Esophagus muscularis mucosa (tissue), 4 donors: ENCODE results near the gene CERS5. TPM values are rescaled to one million over a fixed set of nuclear protein-coding genes. Genes with fewer than 3 reads are reported as not detected.

Experiments
- DNase-seq: peaks from one replicate; pipeline ENCODE4 v3.0.0-alpha.2; 2017; ENCODE audit errors: extremely low spot score
- H3K27ac ChIP-seq, 4 donors: fragments of 200-600 bp; sonication (generic); replicated peaks in 1 of 4; 1 replicate in 3 of 4; 2 replicates in 1 of 4; pipeline ENCODE4 v1.5.1; 2016 to 2019; ENCODE audit warnings: mild to moderate bottlenecking in 1 of 4
- H3K27me3 ChIP-seq, 4 donors: fragments of 200-600 bp; sonication (generic); one replicate each; pipeline versions ENCODE4 v1.5.1 to v1.6.0; 2016 to 2019
- H3K36me3 ChIP-seq, 4 donors: fragments of 200-600 bp; sonication (generic); one replicate each; pipeline ENCODE4 v1.5.1; 2016 to 2019
- H3K4me1 ChIP-seq, 4 donors: fragments of 200-600 bp; sonication (generic); one replicate each; pipeline ENCODE4 v1.5.1; 2016 to 2019
- H3K4me3 ChIP-seq, 4 donors: fragments of 200-600 bp; sonication (generic); 1 replicate in 2 of 4; 2 replicates in 2 of 4; pipeline ENCODE4 v1.5.1; 2016 to 2019; ENCODE audit warnings: mild to moderate bottlenecking in 4 of 4, moderate library complexity in 1 of 4
- H3K9me3 ChIP-seq, 4 donors: fragments of 200-600 bp; sonication (generic); 1 replicate in 3 of 4; 2 replicates in 1 of 4; pipeline ENCODE4 v1.5.1; 2016 to 2019
- CTCF ChIP-seq, 3 experiments: fragments of 200-600 bp in 2 of 3; fragments of 450-650 bp in 1 of 3; sonication (generic) in 2 of 3; IDR thresholded peaks; one replicate each; pipeline ENCODE4 v1.5.1; 2017 to 2019; ENCODE audit warnings: antibody characterized with exemption in 3 of 3, mild to moderate bottlenecking in 2 of 3, moderate library complexity in 1 of 3
- EP300 ChIP-seq: sonication (generic); formaldehyde crosslinking; IDR thresholded peaks from one replicate; pipeline ENCODE4 v1.6.1; 2017; ENCODE audit warnings: antibody characterized with exemption
- POLR2A ChIP-seq: fragments of 450-650 bp; IDR thresholded peaks from one replicate; pipeline ENCODE4 v1.6.1; 2017; ENCODE audit warnings: antibody characterized with exemption, moderate library complexity, mild to moderate bottlenecking, low read depth
- POLR2AphosphoS5 ChIP-seq, 2 donors: sonication (generic); formaldehyde crosslinking; IDR thresholded peaks; one replicate each; pipeline ENCODE4 v1.6.1; 2017; ENCODE audit warnings: antibody characterized with exemption in 2 of 2
- WGBS: methylation state at CpG from one replicate; pipeline ENCODE4 v1.1.5; 2018; 5-methylcytosine and 5-hydroxymethylcytosine counted together
- intact Hi-C: fragments of 100-400 bp; cut with DNase I; formaldehyde crosslinking; loops from one replicate; pipeline ENCODE4 v1.15.1; 2023
- total RNA-seq, 4 donors: library from RNA; depleted of rRNA; stranded (reverse); fragments of >200 nt; gene quantifications; one replicate each; pipeline versions ENCODE4 v1.1.0 to v1.2.1, GENCODE V29; 2016

Gene CERS5
- total RNA-seq, 4 donors from 2014 or later = 23.0 to 33.6 (median 27.5) TPM

- H3K4me1 ChIP-seq = peaks cover 10 to 42% (median 40%) of the 10 kb centered on the region in 4 donors
- H3K27ac ChIP-seq = peak overlapping the region; percentile 94 to 98 (median 96)
- H3K27me3 ChIP-seq = no peaks in the 10 kb centered on the region
- no peaks in the 10 kb centered on the region for H3K9me3 ChIP-seq
- WGBS = 0% methylated on average over 12 of the region's 12 CpGs
- DNase-seq = no peak
- intact Hi-C loops = loop anchor here (5.0 kb wide), 1 partner anchor 54 kb away; the partner anchor contains the start of gene COX14
- no peaks in the 10 kb centered on the region for H3K36me3 ChIP-seq
- H3K4me3 ChIP-seq = peak overlapping the region; percentile 93 to 99 (median 97)
- TF ChIP-seq CTCF (IDR thresholded peaks at IDR 0.05) = no peak
- no peak for TF ChIP-seq EP300
- no peak for TF ChIP-seq POLR2A
- TF ChIP-seq POLR2AphosphoS5 (IDR thresholded peaks at IDR 0.05) = no peak
Measured at GRCh38 chr12:50166799-50167048, 445 bp downstream of the CERS5 start.

GRCh38 chr12:50164963-50165362, 2.2 kb downstream of the CERS5 start:
- intact Hi-C loops = loop anchor here (5.0 kb wide), 1 partner anchor 53 kb away; the partner anchor contains the start of gene COX14
- H3K9me3 ChIP-seq = no peaks in the 10 kb centered on the region
- DNase-seq = no peak
- H3K27me3 ChIP-seq = no peaks in the 10 kb centered on the region
- H3K4me1 ChIP-seq = peaks cover 10 to 47% (median 40%) of the 10 kb centered on the region in 4 donors
- no peak overlapping the region for H3K27ac ChIP-seq
- H3K36me3 ChIP-seq = no peaks in the 10 kb centered on the region
- TF ChIP-seq POLR2AphosphoS5 (IDR thresholded peaks at IDR 0.05) = no peak
- TF ChIP-seq EP300 = no peak
- no peak for TF ChIP-seq CTCF (IDR thresholded peaks at IDR 0.05)
- no peak for TF ChIP-seq POLR2A
- WGBS = 95% methylated on average over 20 of the region's 20 CpGs
- no peak overlapping the region for H3K4me3 ChIP-seq

- H3K9me3 ChIP-seq = no peaks in the 10 kb centered on the region
- no peak for DNase-seq
- peaks cover 10 to 40% (median 31%) of the 10 kb centered on the region in 4 donors for H3K4me1 ChIP-seq
- 42% methylated on average over 2 of the region's 2 CpGs for WGBS
- intact Hi-C loops = no loop called here
- H3K4me3 ChIP-seq = no peak overlapping the region
- H3K36me3 ChIP-seq = no peaks in the 10 kb centered on the region
- no peak for TF ChIP-seq EP300
- TF ChIP-seq POLR2AphosphoS5 (IDR thresholded peaks at IDR 0.05) = no peak
- TF ChIP-seq POLR2A = no peak
- no peak for TF ChIP-seq CTCF (IDR thresholded peaks at IDR 0.05)
- H3K27me3 ChIP-seq = no peaks in the 10 kb centered on the region
- H3K27ac ChIP-seq = peak overlapping the region in 1 of 4 donors; percentile 30
Measured at GRCh38 chr12:50162230-50162629, 4.9 kb downstream of the CERS5 start.

- TF ChIP-seq POLR2A (no peak), POLR2AphosphoS5 (IDR thresholded peaks at IDR 0.05) (no peak)
- H3K4me1 ChIP-seq = peaks cover 3 to 30% (median 21%) of the 10 kb centered on the region in 4 donors
- no peaks in the 10 kb centered on the region for H3K27me3 ChIP-seq
- no peaks in the 10 kb centered on the region for H3K36me3 ChIP-seq
- H3K9me3 ChIP-seq = no peaks in the 10 kb centered on the region
- no peak overlapping the region for H3K4me3 ChIP-seq
- H3K27ac ChIP-seq = no peak overlapping the region
- intact Hi-C loops = no loop called here
- DNase-seq = no peak
Measured at GRCh38 chr12:50160643-50161042, 6.5 kb downstream of the CERS5 start.

GRCh38 chr12:50157259-50157658, 9.9 kb downstream of the CERS5 start:
- WGBS = 89% methylated on average over 2 of the region's 2 CpGs
- no peak for DNase-seq
- no peak overlapping the region for H3K27ac ChIP-seq
- intact Hi-C loops = no loop called here
- no peaks in the 10 kb centered on the region for H3K27me3 ChIP-seq
- TF ChIP-seq CTCF (IDR thresholded peaks at IDR 0.05) (no peak), POLR2AphosphoS5 (IDR thresholded peaks at IDR 0.05) (no peak), POLR2A (no peak), EP300 (no peak)
- no peaks in the 10 kb centered on the region for H3K9me3 ChIP-seq
- peaks cover 0 to 10% (median 5%) of the 10 kb centered on the region in 4 donors for H3K4me1 ChIP-seq
- H3K36me3 ChIP-seq = peaks cover 0 to 8% (median 3%) of the 10 kb centered on the region in 4 donors
- H3K4me3 ChIP-seq = no peak overlapping the region
